Measurements from ENCODE around the gene PHLDB1.

DNA sequence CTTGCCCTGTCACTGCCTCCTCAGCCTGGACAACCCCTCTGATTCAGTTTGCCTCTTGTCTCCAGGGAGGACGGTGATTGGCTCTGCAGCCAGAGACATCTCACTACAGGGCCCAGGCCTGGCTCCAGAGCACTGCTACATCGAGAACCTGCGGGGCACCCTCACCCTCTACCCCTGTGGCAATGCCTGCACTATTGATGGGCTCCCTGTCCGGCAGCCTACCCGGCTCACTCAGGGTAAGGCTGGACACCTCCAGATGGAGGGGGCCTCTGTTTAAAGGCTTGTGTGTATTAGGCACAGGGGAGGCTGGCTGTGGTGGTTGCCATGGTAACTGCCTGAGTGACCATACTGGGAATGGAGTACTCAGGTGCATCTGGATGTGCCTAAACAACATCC is 8.6 kb downstream of the PHLDB1 start:
- TF ChIP-seq, protein P1, sequence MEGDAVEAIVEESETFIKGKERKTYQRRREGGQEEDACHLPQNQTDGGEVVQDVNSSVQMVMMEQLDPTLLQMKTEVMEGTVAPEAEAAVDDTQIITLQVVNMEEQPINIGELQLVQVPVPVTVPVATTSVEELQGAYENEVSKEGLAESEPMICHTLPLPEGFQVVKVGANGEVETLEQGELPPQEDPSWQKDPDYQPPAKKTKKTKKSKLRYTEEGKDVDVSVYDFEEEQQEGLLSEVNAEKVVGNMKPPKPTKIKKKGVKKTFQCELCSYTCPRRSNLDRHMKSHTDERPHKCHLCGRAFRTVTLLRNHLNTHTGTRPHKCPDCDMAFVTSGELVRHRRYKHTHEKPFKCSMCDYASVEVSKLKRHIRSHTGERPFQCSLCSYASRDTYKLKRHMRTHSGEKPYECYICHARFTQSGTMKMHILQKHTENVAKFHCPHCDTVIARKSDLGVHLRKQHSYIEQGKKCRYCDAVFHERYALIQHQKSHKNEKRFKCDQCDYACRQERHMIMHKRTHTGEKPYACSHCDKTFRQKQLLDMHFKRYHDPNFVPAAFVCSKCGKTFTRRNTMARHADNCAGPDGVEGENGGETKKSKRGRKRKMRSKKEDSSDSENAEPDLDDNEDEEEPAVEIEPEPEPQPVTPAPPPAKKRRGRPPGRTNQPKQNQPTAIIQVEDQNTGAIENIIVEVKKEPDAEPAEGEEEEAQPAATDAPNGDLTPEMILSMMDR (IDR thresholded peaks at IDR 0.05): no peak
- TF ChIP-seq EZH2phosphoT487 (IDR thresholded peaks at IDR 0.05): no peak

Measured in neural progenitor cell (in vitro differentiated cells).